H1 (cell line): ENCODE measurements around the gene ZNF469. TPM values are rescaled to one million over a fixed set of nuclear protein-coding genes. Genes with fewer than 3 reads are reported as not detected.

ENCODE experiments used
- CTCF ChIA-PET: fragments of 300-600 bp; sonication (Branson Sonifier 250); formaldehyde crosslinking; loops from one replicate; lab custom pipeline; 2021; ENCODE audit not compliant: partially characterized antibody; lab: Charles Lee
- POLR2A ChIA-PET: fragments of 300-600 bp; sonication (Branson Sonifier 250); formaldehyde crosslinking; loops from one replicate; lab custom pipeline; 2021; ENCODE audit warnings: inconsistent platforms; ENCODE audit not compliant: partially characterized antibody; lab: Charles Lee
- DNase-seq, 2 experiments: peaks; one replicate each; pipeline versions ENCODE4 v3.0.0 to v3.0.0-alpha.2; 2010 to 2022; ENCODE audit warnings: low spot score in 2 of 2, low read depth in 1 of 2, mixed read lengths in 1 of 2
- FAIRE-seq: peaks from 2 replicates; lab custom pipeline; 2011; peaks lifted over from hg19 to GRCh38; lab: Jason Lieb, UNC
- H2AFZ ChIP-seq: 2 replicates; pipeline ENCODE4 v1.8.1; 2012; ENCODE audit warnings: low read length, inconsistent platforms
- H2AK5ac ChIP-seq: 2 replicates; pipeline ENCODE4 v1.6.1; 2013; ENCODE audit warnings: low read depth, low read length
- H2BK120ac ChIP-seq: replicated peaks from 2 replicates; pipeline ENCODE3; 2013; ENCODE audit warnings: low read depth, low read length, inconsistent platforms
- H2BK12ac ChIP-seq: 2 replicates; pipeline ENCODE4 v1.6.1; 2013; ENCODE audit warnings: low read depth, low read length
- H2BK15ac ChIP-seq: 2 replicates; pipeline ENCODE4 v1.6.1; 2013; ENCODE audit warnings: low read length
- H2BK20ac ChIP-seq: 2 replicates; pipeline ENCODE4 v1.6.1; 2013; ENCODE audit warnings: low read length
- H2BK5ac ChIP-seq: 2 replicates; pipeline ENCODE4 v1.6.1; 2013; ENCODE audit warnings: low read depth, low read length
- H3K14ac ChIP-seq: 2 replicates; pipeline ENCODE4 v1.6.1; 2013; ENCODE audit warnings: inconsistent platforms; ENCODE audit not compliant: insufficient read length
- H3K18ac ChIP-seq: 2 replicates; pipeline ENCODE4 v1.6.1; 2013; ENCODE audit warnings: low read length; ENCODE audit errors: extremely low read depth
- H3K23ac ChIP-seq: 2 replicates; pipeline ENCODE4 v1.6.1; 2013; ENCODE audit warnings: inconsistent platforms; ENCODE audit not compliant: insufficient read length
- H3K23me2 ChIP-seq: 2 replicates; pipeline ENCODE4 v1.6.1; 2013; ENCODE audit warnings: low read depth, low read length
- H3K27ac ChIP-seq: 2 replicates; pipeline ENCODE4 v1.6.1; 2011; ENCODE audit warnings: low read depth, low read length, inconsistent platforms
- H3K27me3 ChIP-seq, 4 experiments: replicated peaks in 1 of 4; 1 replicate in 1 of 4; 2 replicates in 3 of 4; pipeline versions ENCODE4 v1.6.1 to v1.8.1; 2011 to 2013; ENCODE audit warnings: low read length in 3 of 4, mild to moderate bottlenecking in 3 of 4, inconsistent platforms in 2 of 4, mixed read lengths in 2 of 4, moderate library complexity in 1 of 4; ENCODE audit not compliant: control insufficient read depth in 3 of 4, insufficient read depth in 3 of 4; ENCODE audit errors: extremely low read depth in 1 of 4
- H3K36me3 ChIP-seq, 4 experiments: 2 replicates each; pipeline versions ENCODE4 v1.6.1 to v1.8.1; 2011 to 2013; ENCODE audit warnings: mild to moderate bottlenecking in 4 of 4, low read length in 3 of 4, moderate library complexity in 2 of 4, control low read depth in 1 of 4, inconsistent platforms in 1 of 4; ENCODE audit not compliant: insufficient read depth in 4 of 4, control insufficient read depth in 2 of 4
- H3K4ac ChIP-seq: replicated peaks from 2 replicates; pipeline ENCODE3; 2013; ENCODE audit warnings: low read length, low read depth, mixed read lengths, inconsistent platforms; ENCODE audit not compliant: insufficient read length
- H3K4me1 ChIP-seq, 4 experiments: replicated peaks in 1 of 4; 1 replicate in 1 of 4; 2 replicates in 3 of 4; pipeline versions ENCODE4 v1.6.1 to v1.8.1; 2011 to 2013; ENCODE audit warnings: low read length in 3 of 4, inconsistent platforms in 2 of 4, mixed read lengths in 1 of 4; ENCODE audit not compliant: insufficient read depth in 4 of 4, control insufficient read depth in 3 of 4
- H3K4me2 ChIP-seq, 2 experiments: 2 replicates each; pipeline versions ENCODE4 v1.6.1 to v1.8.1; 2011 to 2013; ENCODE audit warnings: low read depth in 2 of 2, low read length in 2 of 2, control low read depth in 1 of 2, inconsistent platforms in 1 of 2, mild to moderate bottlenecking in 1 of 2; ENCODE audit not compliant: insufficient read depth in 1 of 2
- H3K4me3 ChIP-seq, 4 experiments: fragments of 200-600, 300-600 bp in 1 of 4; sonication (generic), shearing (Covaris generic), sonication (Bioruptor Twin) in 1 of 4; 2 replicates each; pipeline versions ENCODE4 v1.5.1 to v1.8.1; 2011 to 2016; ENCODE audit warnings: low read length in 4 of 4, low read depth in 3 of 4, control low read depth in 2 of 4, inconsistent platforms in 2 of 4, mild to moderate bottlenecking in 2 of 4, mixed read lengths in 1 of 4, moderate library complexity in 1 of 4; ENCODE audit not compliant: insufficient read depth in 2 of 4; ENCODE audit errors: extremely low read depth in 1 of 4
- H3K56ac ChIP-seq: replicated peaks from 2 replicates; pipeline ENCODE3; 2013; ENCODE audit warnings: low read depth, mild to moderate bottlenecking, mixed read lengths, low read length, inconsistent platforms; ENCODE audit not compliant: insufficient read length
- H3K79me1 ChIP-seq: 2 replicates; pipeline ENCODE4 v1.6.1; 2013; ENCODE audit warnings: low read depth, low read length, control low read depth
- H3K79me2 ChIP-seq, 2 experiments: 2 replicates each; pipeline versions ENCODE4 v1.6.1 to v1.8.1; 2012 to 2013; ENCODE audit warnings: low read length in 2 of 2, mild to moderate bottlenecking in 2 of 2, inconsistent platforms in 1 of 2; ENCODE audit not compliant: insufficient read depth in 2 of 2, control insufficient read depth in 1 of 2
- H3K9ac ChIP-seq, 4 experiments: replicated peaks in 1 of 4; 1 replicate in 1 of 4; 2 replicates in 3 of 4; pipeline versions ENCODE4 v1.6.1 to v1.8.1; 2011 to 2013; ENCODE audit warnings: low read depth in 3 of 4, low read length in 3 of 4, control low read depth in 2 of 4, mild to moderate bottlenecking in 2 of 4, moderate library complexity in 2 of 4, inconsistent platforms in 1 of 4; ENCODE audit errors: extremely low read depth in 1 of 4
- H3K9me3 ChIP-seq, 2 experiments: 2 replicates each; pipeline versions ENCODE4 v1.6.1 to v1.8.1; 2012 to 2013; ENCODE audit warnings: mild to moderate bottlenecking in 2 of 2, moderate library complexity in 2 of 2, control low read depth in 1 of 2, inconsistent platforms in 1 of 2, low read depth in 1 of 2, low read length in 1 of 2, mixed read lengths in 1 of 2; ENCODE audit not compliant: insufficient read depth in 2 of 2
- H4K20me1 ChIP-seq, 2 experiments: replicated peaks in 1 of 2; 2 replicates each; pipeline versions ENCODE3 to v1.8.1; 2011 to 2013; ENCODE audit warnings: inconsistent platforms in 2 of 2, low read length in 2 of 2, mild to moderate bottlenecking in 1 of 2; ENCODE audit not compliant: insufficient read depth in 2 of 2, control insufficient read depth in 1 of 2
- H4K5ac ChIP-seq: 2 replicates; pipeline ENCODE4 v1.6.1; 2013; ENCODE audit warnings: low read length, low read depth, mixed read lengths, inconsistent platforms; ENCODE audit not compliant: insufficient read length
- H4K8ac ChIP-seq: 2 replicates; pipeline ENCODE4 v1.8.0; 2013; ENCODE audit warnings: mild to moderate bottlenecking, moderate library complexity, low read length, inconsistent platforms; ENCODE audit not compliant: insufficient read depth; ENCODE audit errors: extremely low read depth
- H4K91ac ChIP-seq: replicated peaks from 2 replicates; pipeline ENCODE3; 2013; ENCODE audit warnings: low read length, mixed read lengths, inconsistent platforms; ENCODE audit not compliant: insufficient read length
- BRCA1 ChIP-seq: IDR thresholded peaks from 2 replicates; pipeline ENCODE4 v1.6.1; 2012; ENCODE audit warnings: low read depth, low read length, improper control_type of control experiment
- CEBPB ChIP-seq: IDR thresholded peaks from 2 replicates; pipeline ENCODE4 v1.6.1; 2012; ENCODE audit warnings: low read depth, low read length
- CTCF ChIP-seq, 3 experiments: IDR thresholded peaks; 1 replicate in 2 of 3; 2 replicates in 1 of 3; pipeline versions ENCODE4 v1.5.1 to v1.6.1; 2011; ENCODE audit warnings: low read length in 3 of 3, mild to moderate bottlenecking in 3 of 3, inconsistent platforms in 2 of 3, low read depth in 1 of 3, moderate library complexity in 1 of 3; ENCODE audit not compliant: insufficient read depth in 1 of 3; ENCODE audit errors: control extremely low read depth in 1 of 3
- EZH2 ChIP-seq: fragments of 200-600 bp; sonication (generic); IDR thresholded peaks from 2 replicates; pipeline ENCODE4 v1.7.1; 2012; ENCODE audit warnings: low read depth, mild to moderate bottlenecking, moderate library complexity, low read length, inconsistent platforms; ENCODE audit not compliant: severe bottlenecking
- GTF2F1 ChIP-seq: IDR thresholded peaks from 2 replicates; pipeline ENCODE4 v1.6.1; 2012; ENCODE audit warnings: low read depth, low read length, improper control_type of control experiment, borderline replicate concordance
- POLR2A ChIP-seq, 2 experiments: IDR thresholded peaks; 1 replicate in 1 of 2; 2 replicates in 1 of 2; pipeline ENCODE4 v1.6.1; 2011; ENCODE audit warnings: low read depth in 2 of 2, low read length in 2 of 2, mild to moderate bottlenecking in 2 of 2; ENCODE audit errors: control extremely low read depth in 1 of 2
- RAD21 ChIP-seq, 2 experiments: IDR thresholded peaks in 1 of 2; conservative IDR thresholded peaks in 1 of 2; 2 replicates each; pipeline ENCODE4 v1.6.1; 2011; ENCODE audit warnings: low read depth in 2 of 2, low read length in 2 of 2, improper control_type of control experiment in 1 of 2, inconsistent platforms in 1 of 2, mild to moderate bottlenecking in 1 of 2, moderate library complexity in 1 of 2
- SIX5 ChIP-seq: IDR thresholded peaks from 2 replicates; pipeline ENCODE4 v1.6.1; 2011; ENCODE audit warnings: mild to moderate bottlenecking, low read depth, low read length
- SP2 ChIP-seq: IDR thresholded peaks from 2 replicates; pipeline ENCODE4 v1.6.1; 2012; ENCODE audit warnings: mild to moderate bottlenecking, low read length, inconsistent platforms
- USF2 ChIP-seq: IDR thresholded peaks from 2 replicates; pipeline ENCODE4 v1.6.1; 2011; ENCODE audit warnings: low read length, improper control_type of control experiment
- ZNF274 ChIP-seq: IDR thresholded peaks from 2 replicates; pipeline ENCODE4 v1.7.0; 2012; ENCODE audit warnings: low read length, borderline replicate concordance; ENCODE audit errors: extremely low read depth
- WGBS, 2 experiments: shearing (Covaris generic) in 1 of 2; methylation state at CpG; one replicate each; pipeline versions ENCODE4 v1.1.6 to v1.1.7; 2013 to 2015; ENCODE audit warnings: low lambda C conversion rate in 2 of 2, mixed read lengths in 2 of 2, inconsistent platforms in 1 of 2, low coverage in 1 of 2, missing lambda C conversion rate in 1 of 2; ENCODE audit not compliant: insufficient replicate concordance in 2 of 2, insufficient coverage in 1 of 2, insufficient read length in 1 of 2; ENCODE audit errors: extremely low coverage in 1 of 2, missing lambda C conversion rate in 1 of 2; 5-methylcytosine and 5-hydroxymethylcytosine counted together
- polyA plus RNA-seq, 7 experiments: library from polyadenylated mRNA; depleted of rRNA in 3 of 7; stranded (reverse) in 5 of 7; unstranded in 2 of 7; fragments of >200 nt in 5 of 7; fragments of 200-250 nt in 2 of 7; gene quantifications; 1 replicate in 5 of 7; 2 replicates in 1 of 7; 4 replicates in 1 of 7; pipeline versions ENCODE4 v1.2.1 to v1.2.3, GENCODE V29; 2011 to 2013; ENCODE audit warnings: missing spikeins in 2 of 7, mixed read lengths in 2 of 7
- total RNA-seq: library from RNA; stranded (reverse); fragmentation: NEBNext Ultra II Directional; extraction: Animal tissue kit (Norgen Biotek cat#: 25700); gene quantifications from 2 replicates; pipeline ENCODE4 v1.2.1, GENCODE V29; 2021

The ZNF469 gene
- total and polyA plus RNA-seq, 2 of the 8 experiments (the other 6 are each of a cell fraction or from before 2014, with no cell fraction given): 0.30 to 1.8 TPM

GRCh38 chr16:88428156-88428555, 45.4 kb downstream of the ZNF469 start:
- Histone ChIP-seq H2BK15ac (no peak overlapping the region), H4K91ac (no peak overlapping the region), H3K36me3 (no peaks in the 10 kb centered on the region), H2BK120ac (no peak overlapping the region), H4K8ac (peak overlapping the region; percentile 85), H3K4ac (no peak overlapping the region), H3K79me2 (no peaks in the 10 kb centered on the region), H3K27me3 (peaks cover 0 to 24% (median 16%) of the 10 kb centered on the region in 4 experiments; a peak in 5 of 7 replicates), H2BK20ac (no peak overlapping the region), H3K4me3 (no peak overlapping the region), H2BK5ac (no peak overlapping the region), H3K79me1 (no peaks in the 10 kb centered on the region), H2AK5ac (no peak overlapping the region), H3K9me3 (no peaks in the 10 kb centered on the region), H2BK12ac (no peak overlapping the region), H3K14ac (no peak overlapping the region), H2AFZ (no peak overlapping the region), H4K20me1 (no peaks in the 10 kb centered on the region), H3K18ac (no peak overlapping the region), H3K27ac (no peak overlapping the region), H3K4me2 (no peak overlapping the region), H3K23ac (no peak overlapping the region), H4K5ac (no peak overlapping the region), H3K4me1 (peaks cover 0 to 5% (median 2%) of the 10 kb centered on the region in 4 experiments; a peak in 2 of 7 replicates), H3K9ac (no peak overlapping the region), H3K56ac (no peak overlapping the region), H3K23me2 (peaks cover under 1% of the 10 kb centered on the region; the same call in 1 of the 2 replicates)
- WGBS, 2 experiments: 88% methylated on average over 13 of the region's 19 CpGs; no CpG with 5 or more reads in 1 of the 2 experiments
- POLR2A ChIA-PET: no interaction called here
- FAIRE-seq (no peak), DNase-seq (no peak)
- CTCF ChIA-PET: interaction anchor here (1.1 to 2.9 kb wide), 4 partner anchors 9 to 111 kb away, joined by 3 to 24 read pairs (median 4); no protein-coding TSS in a partner anchor
- TF ChIP-seq EZH2 (no peak), GTF2F1 (no peak), USF2 (no peak), RAD21 (IDR thresholded peaks at IDR 0.05 in 1 of 2, conservative IDR thresholded peaks at IDR 0.05 in 1 of 2; ENCODE audit: low read depth in 2 of 2, low read length in 2 of 2) (no peak), CTCF (IDR thresholded peaks at IDR 0.05; ENCODE audit: control extremely low read depth in 1 of 3, insufficient read depth in 1 of 3, low read depth in 1 of 3, low read length in 3 of 3) (no peak), CEBPB (no peak), SP2 (no peak), ZNF274 (no peak), SIX5 (no peak), POLR2A (IDR thresholded peaks at IDR 0.05; ENCODE audit: control extremely low read depth in 1 of 2, low read depth in 2 of 2, low read length in 2 of 2) (no peak), BRCA1 (no peak)
